SK-N-SH treated with all-trans-retinoic acid at 6 μM for 48 hours (cell line): ENCODE data around the gene HERC2.

Source experiments
- ATAC-seq: fragments of 200-7000 bp; cut with Tn5 transposase; 3 replicates; pipeline ENCODE4 v1.9.1; 2020; ENCODE audit warnings: mild to moderate bottlenecking, moderate library complexity
- ARNTL ChIP-seq: fragments of 450-650 bp; formaldehyde crosslinking; IDR thresholded peaks from 2 replicates; pipeline ENCODE4 v1.5.0; 2020; ENCODE audit warnings: low read depth, mild to moderate bottlenecking, moderate library complexity, borderline replicate concordance
- BACH2 ChIP-seq: fragments of 250-450 bp; sonication (Bioruptor Pico); IDR thresholded peaks from 2 replicates; pipeline ENCODE4 v1.9.0; 2021; ENCODE audit warnings: mild to moderate bottlenecking, borderline replicate concordance
- CREB5 ChIP-seq: fragments of 250-450 bp; sonication (Bioruptor Pico); IDR thresholded peaks from 2 replicates; pipeline ENCODE4 v1.5.1; 2020; ENCODE audit warnings: low read depth, mild to moderate bottlenecking, moderate library complexity
- CSDC2 ChIP-seq: fragments of 250-450 bp; sonication (Bioruptor Pico); IDR thresholded peaks from 2 replicates; pipeline ENCODE4 v1.5.0; 2020; ENCODE audit warnings: mild to moderate bottlenecking, moderate library complexity
- CSRNP3 ChIP-seq: fragments of 250-450 bp; sonication (Bioruptor Pico); IDR thresholded peaks from 2 replicates; pipeline ENCODE4 v1.5.1; 2021; ENCODE audit warnings: mild to moderate bottlenecking, moderate library complexity
- ESRRG ChIP-seq: fragments of 250-450 bp; sonication (Bioruptor Pico); IDR thresholded peaks from 2 replicates; pipeline ENCODE4 v1.6.1; 2021; ENCODE audit warnings: mild to moderate bottlenecking
- GLIS3 ChIP-seq: fragments of 250-450 bp; sonication (Bioruptor Pico); IDR thresholded peaks from 2 replicates; pipeline ENCODE4 v1.5.0; 2020; ENCODE audit warnings: mild to moderate bottlenecking, moderate library complexity
- ISL1 ChIP-seq: fragments of 250-450 bp; sonication (Bioruptor Pico); IDR thresholded peaks from 2 replicates; pipeline ENCODE4 v2.1.2; 2022; ENCODE audit warnings: mild to moderate bottlenecking, moderate library complexity
- OSR1 ChIP-seq: fragments of 250-450 bp; sonication (Bioruptor Pico); IDR thresholded peaks from 2 replicates; pipeline ENCODE4 v1.8.0; 2022; ENCODE audit warnings: moderate library complexity, mild to moderate bottlenecking, inconsistent platforms
- PATZ1 ChIP-seq: fragments of 250-450 bp; sonication (Bioruptor Pico); IDR thresholded peaks from 2 replicates; pipeline ENCODE4 v1.8.0; 2020; ENCODE audit warnings: mild to moderate bottlenecking, moderate library complexity, borderline replicate concordance
- POU6F1 ChIP-seq: fragments of 250-450 bp; sonication (Bioruptor Pico); IDR thresholded peaks from 2 replicates; pipeline ENCODE4 v1.8.0; 2021; ENCODE audit warnings: low read depth, mild to moderate bottlenecking, moderate library complexity, borderline replicate concordance
- PPARA ChIP-seq: fragments of 250-450 bp; sonication (Bioruptor Pico); IDR thresholded peaks from 2 replicates; pipeline ENCODE4 v1.5.0; 2020; ENCODE audit warnings: mild to moderate bottlenecking, borderline replicate concordance
- RARB ChIP-seq: fragments of 250-450 bp; sonication (Bioruptor Pico); IDR thresholded peaks from 2 replicates; pipeline ENCODE4 v1.8.0; 2021; ENCODE audit warnings: mild to moderate bottlenecking, moderate library complexity
- SNAI2 ChIP-seq: fragments of 250-450 bp; sonication (Bioruptor Pico); IDR thresholded peaks from 2 replicates; pipeline ENCODE4 v1.5.0; 2020; ENCODE audit warnings: mild to moderate bottlenecking, moderate library complexity
- TCF4 ChIP-seq: fragments of 250-450 bp; sonication (Bioruptor Pico); IDR thresholded peaks from 2 replicates; pipeline ENCODE4 v1.8.0; 2021; ENCODE audit warnings: mild to moderate bottlenecking, moderate library complexity, borderline replicate concordance
- TSHZ2 ChIP-seq: fragments of 250-450 bp; sonication (Bioruptor Pico); IDR thresholded peaks from 2 replicates; pipeline ENCODE4 v1.5.0; 2020; ENCODE audit warnings: mild to moderate bottlenecking, moderate library complexity
- ZC3H10 ChIP-seq: fragments of 250-450 bp; sonication (Bioruptor Pico); IDR thresholded peaks from 2 replicates; pipeline ENCODE4 v1.5.1; 2021; ENCODE audit warnings: mild to moderate bottlenecking, moderate library complexity
- ZFP3 ChIP-seq: fragments of 250-450 bp; sonication (Bioruptor Pico); IDR thresholded peaks from 2 replicates; pipeline ENCODE4 v1.5.0; 2020; ENCODE audit warnings: mild to moderate bottlenecking, moderate library complexity
- ZFP30 ChIP-seq: fragments of 450-650 bp; formaldehyde crosslinking; IDR thresholded peaks from 2 replicates; pipeline ENCODE4 v1.5.0; 2022; ENCODE audit warnings: mild to moderate bottlenecking, moderate library complexity
- ZNF565 ChIP-seq: fragments of 450-650 bp; formaldehyde crosslinking; conservative IDR thresholded peaks from 2 replicates; pipeline ENCODE4 v1.5.0; 2020; ENCODE audit warnings: low read depth, mild to moderate bottlenecking, moderate library complexity
- ZNF70 ChIP-seq: fragments of 450-650 bp; formaldehyde crosslinking; IDR thresholded peaks from 2 replicates; pipeline ENCODE4 v1.5.0; 2020; ENCODE audit warnings: mild to moderate bottlenecking, moderate library complexity
- ZNF8 ChIP-seq: fragments of 450-650 bp; formaldehyde crosslinking; IDR thresholded peaks from 2 replicates; pipeline ENCODE4 v1.5.0; 2020; ENCODE audit warnings: mild to moderate bottlenecking, moderate library complexity

HERC2 gene

GRCh38 chr15:28129231-28129848 is 192.6 kb downstream of the HERC2 start:
- ATAC-seq, result no peak
- no peak for TF ChIP-seq SNAI2
- no peak for TF ChIP-seq ZNF565 (CRISPR knock-in tag)
- no peak for TF ChIP-seq ZFP30
- TF ChIP-seq PPARA (CRISPR knock-in tag), result no peak
- TF ChIP-seq BACH2 (CRISPR knock-in tag), result no peak
- TF ChIP-seq CSDC2, result no peak
- no peak for TF ChIP-seq ESRRG (CRISPR knock-in tag)
- TF ChIP-seq ZC3H10 (CRISPR knock-in tag), result no peak
- no peak for TF ChIP-seq TCF4 (CRISPR knock-in tag)
- TF ChIP-seq ZNF70, result no peak
- TF ChIP-seq ZNF8 (CRISPR knock-in tag), result no peak
- no peak for TF ChIP-seq ZFP3
- TF ChIP-seq POU6F1, result no peak
- TF ChIP-seq ARNTL (CRISPR knock-in tag), result no peak
- no peak for TF ChIP-seq CREB5 (CRISPR knock-in tag)
- no peak for TF ChIP-seq PATZ1 (CRISPR knock-in tag)
- no peak for TF ChIP-seq TSHZ2 (CRISPR knock-in tag)

- ATAC-seq, result no peak
- TF ChIP-seq ISL1 (no peak), CSDC2 (no peak), ZC3H10 (CRISPR knock-in tag) (no peak), ESRRG (CRISPR knock-in tag) (no peak), PPARA (CRISPR knock-in tag) (no peak), ZNF70 (no peak), ARNTL (CRISPR knock-in tag) (no peak)
Observed at GRCh38 chr15:28128031-28128430, 193.9 kb downstream of the HERC2 start.

- ATAC-seq, result no peak
- TF ChIP-seq TSHZ2 (CRISPR knock-in tag), result no peak
- TF ChIP-seq ARNTL (CRISPR knock-in tag), result no peak
- TF ChIP-seq RARB (CRISPR knock-in tag), result no peak
- no peak for TF ChIP-seq ISL1
- TF ChIP-seq ZNF70, result no peak
- TF ChIP-seq BACH2 (CRISPR knock-in tag), result no peak
- no peak for TF ChIP-seq CSRNP3 (CRISPR knock-in tag)
- TF ChIP-seq CSDC2, result no peak
- TF ChIP-seq GLIS3 (CRISPR knock-in tag), result no peak
- TF ChIP-seq ZNF8 (CRISPR knock-in tag), result no peak
- no peak for TF ChIP-seq ZC3H10 (CRISPR knock-in tag)
- no peak for TF ChIP-seq PPARA (CRISPR knock-in tag)
- no peak for TF ChIP-seq OSR1 (CRISPR knock-in tag)
- TF ChIP-seq ZFP30, result no peak
- no peak for TF ChIP-seq ZNF565 (CRISPR knock-in tag)
Observed at GRCh38 chr15:28127036-28127435, 194.9 kb downstream of the HERC2 start.
